ENCODE data around the gene VTA1.
"Not testable (repeated sequence)": the region's sequence is repeated elsewhere in the genome, so short reads cannot be mapped to it uniquely, and the experiment has no call there.

- not testable (repeated sequence) for TF ChIP-seq ZNF274 (IDR thresholded peaks at IDR 0.05; ENCODE audit: low read depth, low read length); YY1 (IDR thresholded peaks at IDR 0.05; ENCODE audit: insufficient read depth, insufficient read length); SUZ12 (IDR thresholded peaks at IDR 0.05; ENCODE audit: extremely low read depth, insufficient read depth, insufficient read length)
These were observed 5.5 kb upstream of the VTA1 start for GRCh38 chr6:142141531-142141930.
